ENCODE measurements around the gene EMSY. TPM values are rescaled to one million over a fixed set of nuclear protein-coding genes. Genes with fewer than 3 reads are reported as not detected.

Gene EMSY
- polyA plus RNA-seq, 1 of the 3 experiments (the other 2 are of a cell fraction) = 11.1 TPM

- TF ChIP-seq ZBTB33 (IDR thresholded peaks at IDR 0.05; ENCODE audit: borderline replicate concordance, low read depth) (no peak), TEAD4 (IDR thresholded peaks at IDR 0.05; ENCODE audit: borderline replicate concordance, insufficient read depth) (no peak), POLR2AphosphoS5 (IDR thresholded peaks at IDR 0.05; ENCODE audit: low read depth, low read length) (no peak), USF2 (IDR thresholded peaks at IDR 0.05; ENCODE audit: borderline replicate concordance, low read depth, low read length) (no peak), GATA2 (CRISPR knock-in tag; IDR thresholded peaks at IDR 0.05) (no peak), TCF12 (IDR thresholded peaks at IDR 0.05) (no peak), NRF1 (IDR thresholded peaks at IDR 0.05; ENCODE audit: low read depth, low read length) (no peak), EZH2phosphoT487 (IDR thresholded peaks at IDR 0.05; ENCODE audit: borderline replicate concordance, low read depth) (no peak)
Observed at GRCh38 chr11:76591416-76591815, 146.6 kb downstream of the EMSY start (continued).

DNA sequence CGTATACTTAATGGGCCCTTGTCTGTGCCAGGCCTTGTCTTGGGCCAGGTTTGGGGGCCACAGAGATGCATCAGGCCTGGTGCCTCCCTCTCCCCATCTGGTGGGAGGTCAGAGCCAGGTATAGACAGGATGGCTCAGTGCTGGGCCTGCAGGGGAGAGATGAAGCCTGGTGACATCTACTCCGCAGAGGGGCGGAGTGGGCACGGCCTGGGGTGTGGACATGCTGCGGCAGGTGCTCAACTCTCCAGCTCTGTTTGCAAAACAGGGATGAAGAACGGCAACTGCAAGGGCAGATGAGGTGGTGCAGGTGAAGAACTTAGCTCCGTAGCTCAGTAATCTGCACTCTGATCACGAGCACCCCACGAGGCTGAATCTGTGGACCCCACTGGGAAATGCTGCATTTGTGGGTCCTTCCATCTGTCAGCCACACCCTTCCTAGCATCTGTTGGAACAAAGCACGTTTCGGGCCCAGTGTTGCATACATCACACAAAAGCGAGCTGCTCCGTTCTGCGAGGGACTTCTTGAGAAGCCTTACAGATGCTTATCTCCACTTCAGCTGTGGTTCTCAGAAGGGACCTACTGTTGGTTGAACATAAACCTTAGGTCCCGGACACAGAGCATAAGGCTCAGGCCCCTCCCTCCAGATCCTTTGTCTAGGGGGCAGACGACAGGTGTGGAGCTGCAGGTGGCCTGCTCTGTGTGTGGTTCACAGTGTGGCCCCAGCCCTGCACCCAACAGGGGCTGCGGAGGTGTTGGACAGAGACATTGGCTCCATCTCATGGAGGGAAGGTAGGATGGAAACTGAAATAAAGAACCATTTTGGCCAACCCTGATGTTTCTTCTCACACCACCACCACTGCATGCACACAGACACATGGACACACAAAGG is 147.5 kb downstream of the EMSY start:
- no peak for DNase-seq
- Histone ChIP-seq H3K9ac (no peak overlapping the region), H3K27ac (ENCODE audit: low read depth in 2 of 2, low read length in 1 of 2) (no peak overlapping the region), H3K36me3 (replicated peaks in 1 of 2; ENCODE audit: control insufficient read depth in 1 of 2, insufficient read depth in 2 of 2, low read length in 1 of 2) (no peaks in the 10 kb centered on the region), H4K20me1 (ENCODE audit: insufficient read depth) (no peaks in the 10 kb centered on the region), H3K4me1 (ENCODE audit: control insufficient read depth in 1 of 2, insufficient read depth in 2 of 2, low read depth in 1 of 2, low read length in 1 of 2) (peaks cover 0 to 5% of the 10 kb centered on the region in 2 experiments; a peak in 1 of 4 replicates), H3K4me2 (no peak overlapping the region), H3K79me2 (ENCODE audit: insufficient read depth) (no peaks in the 10 kb centered on the region), H3K27me3 (ENCODE audit: insufficient read depth) (no peaks in the 10 kb centered on the region), H3K9me3 (no peaks in the 10 kb centered on the region), H3K9me2 (no peaks in the 10 kb centered on the region), H3K4me3 (ENCODE audit: low read depth in 2 of 2, low read length in 1 of 2) (no peak overlapping the region), H3F3A (replicated peaks; ENCODE audit: insufficient read depth) (no peaks in the 10 kb centered on the region), H2AFZ (ENCODE audit: low read depth) (no peak overlapping the region)
- ChIA-PET POLR2A (no interaction called here), CTCF (no interaction called here)
- TF ChIP-seq FOXM1 (IDR thresholded peaks at IDR 0.05; ENCODE audit: low read depth) (no peak), MEF2A (IDR thresholded peaks at IDR 0.05; ENCODE audit: borderline replicate concordance, low read depth) (no peak), EZH2phosphoT487 (IDR thresholded peaks at IDR 0.05; ENCODE audit: borderline replicate concordance, low read depth) (no peak), GABPA (IDR thresholded peaks at IDR 0.05; ENCODE audit: low read depth) (no peak), FOSL2 (IDR thresholded peaks at IDR 0.05; ENCODE audit: borderline replicate concordance, low read depth) (no peak), RXRA (IDR thresholded peaks at IDR 0.05; ENCODE audit: borderline replicate concordance, low read depth) (no peak), NRF1 (IDR thresholded peaks at IDR 0.05; ENCODE audit: low read depth, low read length) (no peak), CHD2 (IDR thresholded peaks at IDR 0.05; ENCODE audit: low read length, partially characterized antibody) (no peak), FOXJ3 (CRISPR knock-in tag; IDR thresholded peaks at IDR 0.05) (no peak), TCF12 (IDR thresholded peaks at IDR 0.05) (no peak), GATA2 (CRISPR knock-in tag; IDR thresholded peaks at IDR 0.05) (no peak), TAF1 (IDR thresholded peaks at IDR 0.05; ENCODE audit: borderline replicate concordance, low read depth, low read length) (no peak), RCOR1 (IDR thresholded peaks at IDR 0.05; ENCODE audit: low read length) (no peak), JUND (IDR thresholded peaks at IDR 0.05) (no peak), EP300 (IDR thresholded peaks at IDR 0.05; ENCODE audit: borderline replicate concordance in 1 of 2, low read depth in 1 of 2, low read length in 1 of 2) (no peak)
- TF ChIP-seq, protein P1, sequence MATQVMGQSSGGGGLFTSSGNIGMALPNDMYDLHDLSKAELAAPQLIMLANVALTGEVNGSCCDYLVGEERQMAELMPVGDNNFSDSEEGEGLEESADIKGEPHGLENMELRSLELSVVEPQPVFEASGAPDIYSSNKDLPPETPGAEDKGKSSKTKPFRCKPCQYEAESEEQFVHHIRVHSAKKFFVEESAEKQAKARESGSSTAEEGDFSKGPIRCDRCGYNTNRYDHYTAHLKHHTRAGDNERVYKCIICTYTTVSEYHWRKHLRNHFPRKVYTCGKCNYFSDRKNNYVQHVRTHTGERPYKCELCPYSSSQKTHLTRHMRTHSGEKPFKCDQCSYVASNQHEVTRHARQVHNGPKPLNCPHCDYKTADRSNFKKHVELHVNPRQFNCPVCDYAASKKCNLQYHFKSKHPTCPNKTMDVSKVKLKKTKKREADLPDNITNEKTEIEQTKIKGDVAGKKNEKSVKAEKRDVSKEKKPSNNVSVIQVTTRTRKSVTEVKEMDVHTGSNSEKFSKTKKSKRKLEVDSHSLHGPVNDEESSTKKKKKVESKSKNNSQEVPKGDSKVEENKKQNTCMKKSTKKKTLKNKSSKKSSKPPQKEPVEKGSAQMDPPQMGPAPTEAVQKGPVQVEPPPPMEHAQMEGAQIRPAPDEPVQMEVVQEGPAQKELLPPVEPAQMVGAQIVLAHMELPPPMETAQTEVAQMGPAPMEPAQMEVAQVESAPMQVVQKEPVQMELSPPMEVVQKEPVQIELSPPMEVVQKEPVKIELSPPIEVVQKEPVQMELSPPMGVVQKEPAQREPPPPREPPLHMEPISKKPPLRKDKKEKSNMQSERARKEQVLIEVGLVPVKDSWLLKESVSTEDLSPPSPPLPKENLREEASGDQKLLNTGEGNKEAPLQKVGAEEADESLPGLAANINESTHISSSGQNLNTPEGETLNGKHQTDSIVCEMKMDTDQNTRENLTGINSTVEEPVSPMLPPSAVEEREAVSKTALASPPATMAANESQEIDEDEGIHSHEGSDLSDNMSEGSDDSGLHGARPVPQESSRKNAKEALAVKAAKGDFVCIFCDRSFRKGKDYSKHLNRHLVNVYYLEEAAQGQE (IDR thresholded peaks at IDR 0.05; ENCODE audit: low read depth, low read length) = no peak
- TF ChIP-seq, protein P2, sequence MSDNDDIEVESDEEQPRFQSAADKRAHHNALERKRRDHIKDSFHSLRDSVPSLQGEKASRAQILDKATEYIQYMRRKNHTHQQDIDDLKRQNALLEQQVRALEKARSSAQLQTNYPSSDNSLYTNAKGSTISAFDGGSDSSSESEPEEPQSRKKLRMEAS (IDR thresholded peaks at IDR 0.05; ENCODE audit: low read depth) = no peak
- WGBS (ENCODE audit: low lambda C conversion rate) = 89% methylated on average over 10 of the region's 17 CpGs

Data from SK-N-SH (cell line).